Amniotic epithelial cell (primary cell): ENCODE results near the gene UBE3A.

Experiments used
- DNase-seq: peaks from one replicate; pipeline ENCODE4 v3.0.0-alpha.2; 2010; ENCODE audit warnings: low read depth

The UBE3A gene

DNA sequence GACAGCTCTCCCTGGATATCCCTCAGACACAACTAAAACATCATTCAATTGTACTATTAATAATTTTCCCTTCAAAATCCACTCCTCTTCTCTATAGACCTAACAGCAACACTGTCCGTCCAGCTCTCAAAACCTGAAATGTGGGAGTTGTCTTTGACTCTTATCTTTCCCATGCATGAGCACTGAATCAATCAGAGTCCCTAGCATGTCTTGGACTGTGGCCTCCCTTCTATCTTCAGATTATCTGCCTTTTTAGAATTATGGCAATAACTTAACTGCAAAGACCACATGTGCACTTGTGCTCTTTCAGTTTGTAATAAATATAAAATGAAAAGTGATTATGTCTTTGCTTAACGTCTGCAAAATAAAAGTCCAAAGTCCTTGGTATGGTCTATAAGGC is 107.0 kb downstream of the UBE3A start:
- no peak for DNase-seq

- DNase-seq, result no peak
These were observed 107.4 kb downstream of the UBE3A start for GRCh38 chr15:25331404-25331803.

- DNase-seq, result no peak
These were observed 109.1 kb downstream of the UBE3A start for GRCh38 chr15:25329696-25330095.

GRCh38 chr15:25327686-25328085 is 111.1 kb downstream of the UBE3A start:
- DNase-seq, result no peak

DNA sequence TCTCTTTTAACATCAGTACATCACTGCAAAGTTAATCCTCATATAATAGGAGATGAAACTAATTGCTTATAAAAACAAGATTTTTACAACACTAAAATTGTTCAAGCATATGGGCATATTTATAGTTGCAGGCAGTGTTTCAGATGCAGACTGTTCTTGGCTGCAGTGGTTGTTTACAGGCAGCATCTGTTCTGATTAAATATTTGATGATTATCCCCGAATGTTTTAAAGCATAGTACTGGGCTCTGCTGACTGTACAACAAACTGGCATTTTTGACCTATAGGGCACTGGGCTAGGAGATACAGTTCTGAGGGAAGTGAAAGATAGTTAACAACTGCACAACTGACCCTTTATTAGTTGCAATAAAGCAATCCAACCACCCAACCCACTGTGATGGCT is 113.6 kb downstream of the UBE3A start:
- DNase-seq, result no peak

GRCh38 chr15:25323420-25323819 is 115.4 kb downstream of the UBE3A start:
- no peak for DNase-seq

DNA sequence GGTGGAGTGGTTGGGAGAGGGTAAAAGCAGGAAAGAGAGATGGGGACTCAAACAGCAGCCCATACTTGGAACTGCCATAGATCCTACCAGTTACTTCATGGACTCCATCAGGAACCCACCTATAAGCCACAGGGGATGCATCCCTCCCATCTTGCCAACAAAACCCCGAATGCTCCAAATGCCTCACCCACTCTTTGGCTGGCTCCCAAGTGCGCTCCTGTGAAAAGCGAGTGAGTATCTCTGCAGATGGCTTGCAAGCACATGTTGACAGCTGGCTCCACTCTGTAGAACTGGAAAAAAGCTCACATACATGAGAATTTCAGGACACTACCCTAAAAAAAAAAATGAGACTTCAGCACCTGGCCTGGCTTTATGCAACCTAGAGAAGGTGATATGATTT is 151.0 kb downstream of the UBE3A start:
- no peak for DNase-seq
